Right lobe of liver (tissue), 6 donors: ENCODE measurements around the gene ESPNL. TPM values are rescaled to one million over a fixed set of nuclear protein-coding genes. Genes with fewer than 3 reads are reported as not detected.

Experiments used
- ATAC-seq, 4 donors: fragments of 200-7000 bp; cut with Tn5 transposase; one replicate each; pipeline ENCODE4 v1.9.1; 2020; ENCODE audit warnings: mild to moderate bottlenecking in 4 of 4, moderate library complexity in 4 of 4
- DNase-seq, 3 donors: peaks; one replicate each; pipeline ENCODE4 v3.0.0-alpha.2; 2020
- H3K27ac ChIP-seq, 3 donors: fragments of 200-600 bp; one replicate each; pipeline ENCODE4 v1.8.0; 2022
- H3K27me3 ChIP-seq, 2 donors: fragments of 200-600 bp; one replicate each; pipeline ENCODE4 v1.8.0; 2022
- H3K36me3 ChIP-seq, 4 donors: fragments of 200-600 bp; sonication (generic) in 1 of 4; one replicate each; pipeline versions ENCODE4 v1.5.1 to v1.8.0; 2017 to 2022; ENCODE audit warnings: control low read depth in 1 of 4
- H3K4me1 ChIP-seq, 4 donors: fragments of 200-600 bp; sonication (generic) in 1 of 4; one replicate each; pipeline versions ENCODE4 v1.5.1 to v1.8.0; 2017 to 2022; ENCODE audit warnings: control low read depth in 1 of 4
- H3K4me3 ChIP-seq, 3 donors: fragments of 200-600 bp; one replicate each; pipeline ENCODE4 v1.8.0; 2022
- H3K9me3 ChIP-seq, 4 donors: fragments of 200-600 bp; sonication (generic) in 1 of 4; one replicate each; pipeline versions ENCODE4 v1.5.1 to v1.8.0; 2017 to 2022; ENCODE audit warnings: control low read depth in 1 of 4
- POLR2A ChIP-seq: fragments of 450-650 bp; IDR thresholded peaks from one replicate; pipeline ENCODE4 v1.6.1; 2017; ENCODE audit warnings: antibody characterized with exemption, mild to moderate bottlenecking
- WGBS: methylation state at CpG from one replicate; pipeline ENCODE4 v1.1.6; 2018; ENCODE audit warnings: low coverage, low lambda C conversion rate; ENCODE audit not compliant: insufficient coverage; ENCODE audit errors: missing lambda C conversion rate; 5-methylcytosine and 5-hydroxymethylcytosine counted together
- intact Hi-C, 2 donors: fragments of 100-400 bp; cut with DNase I; formaldehyde crosslinking; loops; one replicate each; pipeline versions ENCODE4 v1.11.2 to v1.14.1; 2022
- total RNA-seq, 6 experiments: library from RNA; depleted of rRNA in 2 of 6; stranded (reverse); fragments of >200 nt in 2 of 6; fragmentation: NEBNext Ultra II Directional in 3 of 6; extraction: Animal tissue kit (Norgen Biotek cat#: 25700) in 3 of 6; gene quantifications; one replicate each; pipeline versions ENCODE4 v1.1.0 to v1.2.4, GENCODE V29; 2016 to 2023
- TF ChIP-seq, protein P1 (sequence below), 4 donors: fragments of 200-600 bp in 3 of 4; fragments of 450-650 bp in 1 of 4; IDR thresholded peaks; one replicate each; pipeline versions ENCODE4 v1.5.1 to v1.8.0; 2016 to 2022; ENCODE audit warnings: antibody characterized with exemption in 4 of 4, mild to moderate bottlenecking in 2 of 4
- donor health status: DM: no; HTN: yes; CAD: no.
- donor health status: DM: no; HTN: no; CAD: no.
- donor health status: DM: no; HTN: no; CAD: no.
- donor health status: DM: no; HTN: yes; CAD: no.
- donor health status: DM: no; HTN: yes; CAD: no.

ESPNL gene
- total RNA-seq, 6 experiments from 2014 or later, result 0.11 to 1.1 (median 0.50) TPM

DNA sequence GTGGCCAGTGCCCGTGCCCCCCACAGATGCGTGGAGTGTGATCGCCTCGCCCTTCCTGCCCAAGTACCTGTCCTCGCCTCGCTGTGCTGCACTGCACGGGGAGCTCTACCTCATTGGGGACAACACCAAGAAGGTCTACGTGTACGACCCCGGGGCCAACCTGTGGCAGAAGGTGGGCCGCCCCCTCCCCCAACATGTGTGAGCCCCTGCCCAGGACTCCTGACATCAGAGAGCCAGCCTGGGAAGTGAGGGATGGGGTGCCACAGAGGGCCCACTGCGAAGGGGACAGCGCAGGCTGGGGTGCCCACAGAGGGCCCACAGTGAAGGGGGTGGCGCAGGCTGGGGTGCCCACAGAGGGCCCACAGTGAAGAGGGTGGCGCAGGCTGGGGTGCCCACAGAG lies 48.8 kb downstream of the ESPNL start:
- H3K27ac ChIP-seq, result no peak overlapping the region
- ATAC-seq, result no peak
- no peak overlapping the region for H3K4me3 ChIP-seq
- no peaks in the 10 kb centered on the region for H3K27me3 ChIP-seq
- no peak for DNase-seq
- H3K36me3 ChIP-seq, result no peaks in the 10 kb centered on the region
- no peaks in the 10 kb centered on the region for H3K4me1 ChIP-seq
- TF ChIP-seq, protein P1, sequence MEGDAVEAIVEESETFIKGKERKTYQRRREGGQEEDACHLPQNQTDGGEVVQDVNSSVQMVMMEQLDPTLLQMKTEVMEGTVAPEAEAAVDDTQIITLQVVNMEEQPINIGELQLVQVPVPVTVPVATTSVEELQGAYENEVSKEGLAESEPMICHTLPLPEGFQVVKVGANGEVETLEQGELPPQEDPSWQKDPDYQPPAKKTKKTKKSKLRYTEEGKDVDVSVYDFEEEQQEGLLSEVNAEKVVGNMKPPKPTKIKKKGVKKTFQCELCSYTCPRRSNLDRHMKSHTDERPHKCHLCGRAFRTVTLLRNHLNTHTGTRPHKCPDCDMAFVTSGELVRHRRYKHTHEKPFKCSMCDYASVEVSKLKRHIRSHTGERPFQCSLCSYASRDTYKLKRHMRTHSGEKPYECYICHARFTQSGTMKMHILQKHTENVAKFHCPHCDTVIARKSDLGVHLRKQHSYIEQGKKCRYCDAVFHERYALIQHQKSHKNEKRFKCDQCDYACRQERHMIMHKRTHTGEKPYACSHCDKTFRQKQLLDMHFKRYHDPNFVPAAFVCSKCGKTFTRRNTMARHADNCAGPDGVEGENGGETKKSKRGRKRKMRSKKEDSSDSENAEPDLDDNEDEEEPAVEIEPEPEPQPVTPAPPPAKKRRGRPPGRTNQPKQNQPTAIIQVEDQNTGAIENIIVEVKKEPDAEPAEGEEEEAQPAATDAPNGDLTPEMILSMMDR (IDR thresholded peaks at IDR 0.05), result no peak
- no peak for TF ChIP-seq POLR2A
- no peaks in the 10 kb centered on the region for H3K9me3 ChIP-seq
- intact Hi-C loops, result no loop called here
- no CpG with 5 or more reads among the region's 15 CpGs for WGBS

DNA sequence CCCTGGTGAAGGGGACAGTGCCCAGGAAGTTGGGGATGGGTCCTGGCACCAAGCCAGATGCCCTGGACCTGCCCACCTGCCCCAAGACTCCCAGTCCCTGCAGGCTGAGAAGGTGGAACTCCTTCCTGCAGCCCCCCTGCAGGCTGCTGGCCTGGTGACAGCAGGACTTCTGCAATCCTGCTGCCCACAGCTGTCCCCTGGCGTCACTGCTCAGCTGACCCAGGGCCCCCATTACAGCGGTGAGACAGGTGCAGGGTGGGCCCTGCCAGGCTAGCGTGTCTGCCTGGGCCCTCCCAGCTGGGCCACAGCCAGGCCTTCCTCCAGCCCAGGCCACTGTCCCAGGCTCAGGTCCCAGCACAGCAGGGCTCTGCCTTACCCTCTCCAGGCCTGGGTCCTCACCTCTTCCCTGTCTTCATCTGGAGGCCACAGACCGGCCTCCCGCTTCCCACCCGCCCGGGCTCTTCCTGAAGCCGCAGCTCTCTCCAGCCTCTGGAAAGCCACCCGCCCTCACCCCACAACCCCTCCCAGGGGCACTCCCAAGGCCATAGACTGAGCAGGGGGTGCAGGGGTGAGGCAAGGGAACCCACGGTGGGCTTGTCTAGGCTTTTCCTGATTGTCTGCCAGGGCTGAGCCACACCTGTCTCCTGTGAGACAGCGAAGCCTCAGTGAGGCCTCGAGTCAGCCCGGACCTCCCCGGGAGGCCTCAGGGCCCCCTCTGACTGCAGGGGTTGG lies 49.9 kb downstream of the ESPNL start:
- peak in 1 of 4 donors; percentile 21 for ATAC-seq
- H3K4me3 ChIP-seq, result no peak overlapping the region
- no peak for DNase-seq
- H3K27me3 ChIP-seq, result no peaks in the 10 kb centered on the region
- TF ChIP-seq, protein P1 (IDR thresholded peaks at IDR 0.05), result no peak
- TF ChIP-seq POLR2A, result no peak
- H3K4me1 ChIP-seq, result no peaks in the 10 kb centered on the region
- no peak overlapping the region for H3K27ac ChIP-seq
- no peaks in the 10 kb centered on the region for H3K36me3 ChIP-seq
- no peaks in the 10 kb centered on the region for H3K9me3 ChIP-seq
- intact Hi-C loops, result no loop called here
- 63% methylated on average over 2 of the region's 14 CpGs for WGBS

DNA sequence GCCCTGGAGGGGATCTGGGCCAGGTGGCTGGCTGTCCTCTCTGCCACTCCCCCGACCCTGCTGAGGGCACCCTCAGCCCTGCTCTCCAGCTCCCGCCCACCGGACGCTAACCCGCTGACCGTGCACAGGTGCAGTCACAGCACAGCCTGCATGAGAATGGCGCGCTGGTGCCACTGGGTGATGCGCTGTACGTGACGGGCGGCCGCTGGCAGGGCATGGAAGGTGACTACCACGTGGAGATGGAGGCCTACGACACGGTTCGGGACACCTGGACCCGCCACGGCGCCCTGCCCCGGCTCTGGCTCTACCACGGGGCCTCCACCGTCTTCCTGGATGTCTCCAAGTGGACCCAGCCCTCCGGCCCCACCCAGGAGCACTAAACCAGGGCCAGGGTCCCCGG lies 50.5 kb downstream of the ESPNL start:
- H3K4me1 ChIP-seq, result no peaks in the 10 kb centered on the region
- DNase-seq, result no peak
- no peaks in the 10 kb centered on the region for H3K9me3 ChIP-seq
- intact Hi-C loops, result no loop called here
- ATAC-seq, result no peak
- WGBS, result no CpG with 5 or more reads among the region's 25 CpGs
- H3K36me3 ChIP-seq, result no peaks in the 10 kb centered on the region
- no peak overlapping the region for H3K27ac ChIP-seq
- H3K27me3 ChIP-seq, result no peaks in the 10 kb centered on the region
- H3K4me3 ChIP-seq, result no peak overlapping the region
- no peak for TF ChIP-seq POLR2A
- TF ChIP-seq, protein P1 (IDR thresholded peaks at IDR 0.05), result no peak

DNA sequence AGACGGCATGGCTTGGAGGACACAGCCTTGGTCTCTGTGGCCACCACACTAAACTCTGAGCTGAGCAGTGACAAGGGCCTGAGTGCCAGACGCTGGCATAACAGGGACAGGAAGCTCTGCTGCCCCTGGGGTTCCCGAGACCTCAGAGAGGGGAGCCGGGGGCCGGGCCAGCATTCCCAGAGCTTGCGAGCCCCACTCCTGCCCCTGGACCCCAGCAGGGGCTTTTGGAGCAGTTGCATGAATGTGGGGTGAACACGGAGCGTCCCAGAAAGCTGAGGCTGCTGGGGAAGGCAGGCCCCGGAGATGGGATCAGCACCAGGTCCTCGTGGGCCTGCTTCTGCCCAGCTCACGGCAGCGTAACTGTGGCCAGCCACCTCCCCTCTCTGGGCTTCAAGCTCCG lies 51.1 kb downstream of the ESPNL start:
- Histone ChIP-seq H3K4me1 (no peaks in the 10 kb centered on the region), H3K27me3 (no peaks in the 10 kb centered on the region), H3K9me3 (no peaks in the 10 kb centered on the region), H3K4me3 (no peak overlapping the region), H3K36me3 (no peaks in the 10 kb centered on the region), H3K27ac (no peak overlapping the region)
- WGBS, result 85% methylated on average over 4 of the region's 13 CpGs
- no peak for TF ChIP-seq POLR2A
- TF ChIP-seq, protein P1 (IDR thresholded peaks at IDR 0.05), result no peak
- ATAC-seq (no peak), DNase-seq (no peak)
- intact Hi-C loops, result no loop called here
